Measurements from ENCODE around the gene METTL27.

Gene METTL27

DNA sequence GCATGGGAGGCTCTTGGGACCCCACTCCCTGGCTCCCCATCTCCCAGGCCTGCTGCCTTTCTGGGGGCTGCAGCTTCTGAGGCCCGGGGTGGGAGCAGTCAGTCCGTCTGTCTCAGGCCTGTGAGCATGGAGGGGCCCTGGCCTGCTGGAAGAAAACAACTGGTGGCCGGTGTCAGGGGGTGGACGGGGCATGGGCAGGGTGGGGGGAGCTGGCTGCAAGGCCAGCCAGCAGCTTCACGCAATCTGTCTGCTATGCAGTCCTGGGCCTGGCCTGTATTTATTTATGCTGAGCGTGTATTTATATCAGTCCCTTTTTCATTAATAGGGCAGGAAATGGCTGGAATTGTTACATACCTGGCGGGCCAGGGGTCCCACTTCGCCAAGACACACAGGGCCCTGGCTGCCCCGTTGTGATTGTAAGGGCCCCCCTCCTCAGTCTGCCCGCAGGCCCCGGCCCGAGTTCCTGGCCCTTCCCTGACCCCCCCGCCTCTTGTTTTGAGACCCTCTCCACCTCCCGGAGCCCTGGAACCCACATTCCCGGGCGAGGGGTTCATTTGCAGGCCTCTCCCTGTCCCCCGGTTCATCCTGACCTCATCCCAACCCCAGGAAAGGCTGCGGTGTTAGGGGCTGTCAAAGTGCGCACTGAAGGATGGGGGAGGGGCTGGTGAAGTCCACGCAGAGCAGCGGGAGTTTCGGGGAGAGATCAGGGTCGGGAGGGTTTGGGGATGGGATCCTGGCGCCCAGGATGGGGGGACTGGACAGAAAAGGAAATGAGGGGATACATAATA is 26.9 kb upstream of the METTL27 start:
- no peak for DNase-seq

DNA sequence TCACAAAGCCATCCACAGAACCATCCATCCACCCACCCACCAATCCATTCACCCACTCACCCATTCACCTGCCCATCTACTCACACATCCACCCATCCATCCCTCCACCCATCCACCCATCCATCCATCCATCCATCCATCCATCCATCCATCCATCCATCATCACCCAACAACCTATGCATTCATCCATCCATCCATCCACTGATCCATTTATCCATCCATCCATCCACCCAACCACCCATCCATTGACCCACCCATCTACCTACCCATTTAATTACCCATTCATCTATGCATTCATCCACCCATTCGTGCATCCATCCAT is 24.1 kb upstream of the METTL27 start:
- DNase-seq, result no peak

- no peak for DNase-seq
These were observed 23.6 kb upstream of the METTL27 start for GRCh38 chr7:73865738-73866445.

DNA sequence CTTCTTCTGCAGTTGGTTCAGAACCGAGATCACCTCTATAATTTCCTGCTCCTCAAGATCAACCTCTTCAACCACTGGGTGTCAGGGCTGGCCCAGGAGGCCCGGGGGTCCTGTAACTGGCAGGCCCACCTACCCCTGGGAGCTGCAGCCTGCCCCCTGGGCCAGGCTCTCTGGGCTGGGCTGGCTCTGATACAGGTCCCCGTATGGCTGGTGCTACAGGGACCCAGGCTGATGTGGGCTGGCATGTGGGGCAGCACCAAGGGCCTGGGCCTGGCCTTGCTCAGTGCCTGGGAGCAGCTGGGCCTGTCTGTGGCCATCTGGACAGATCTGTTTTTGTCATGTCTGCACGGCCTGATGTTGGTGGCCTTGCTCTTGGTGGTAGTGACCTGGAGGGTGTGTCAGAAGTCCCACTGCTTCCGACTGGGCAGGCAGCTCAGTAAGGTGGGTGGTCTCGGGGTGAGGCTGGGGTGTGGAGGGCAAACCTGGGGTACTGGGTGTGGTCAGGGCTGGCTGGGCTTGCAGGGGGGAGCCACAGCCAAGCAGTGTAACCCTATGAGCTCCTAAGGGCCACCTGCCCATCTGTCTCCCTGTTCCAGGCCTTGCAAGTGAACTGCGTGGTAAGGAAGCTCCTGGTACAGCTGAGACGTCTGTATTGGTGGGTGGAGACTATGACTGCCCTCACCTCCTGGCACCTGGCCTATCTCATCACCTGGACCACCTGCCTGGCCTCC is 22.8 kb upstream of the METTL27 start:
- no peak for DNase-seq

DNA sequence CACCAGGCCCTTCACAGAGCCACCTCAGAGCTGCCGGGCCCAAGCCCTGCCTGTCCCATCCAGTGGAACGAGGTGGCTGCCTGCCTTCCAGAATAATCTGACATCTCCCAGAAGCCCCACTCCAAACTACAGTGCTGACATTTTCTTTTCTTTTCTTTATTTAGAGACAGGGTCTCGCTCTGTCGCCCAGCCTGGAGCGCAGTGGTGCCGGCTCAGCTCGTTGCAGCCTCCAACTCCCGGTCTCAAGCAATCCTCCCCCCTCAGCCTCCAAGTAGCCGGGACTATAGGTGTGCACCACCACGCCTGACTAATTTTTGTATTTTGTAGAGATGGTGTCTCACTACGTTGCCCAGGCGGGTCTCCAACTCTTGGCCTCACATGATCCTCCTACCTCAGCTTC is 19.0 kb upstream of the METTL27 start:
- DNase-seq, result no peak

GRCh38 chr7:73860859-73861258 is 18.5 kb upstream of the METTL27 start, which contains the start of gene TMEM270:
TSS of gene TMEM270 (plus strand) at chr7:73861159. CDS start at chr7:73861195, 36 bp downstream.
- DNase-seq, result no peak

DNA sequence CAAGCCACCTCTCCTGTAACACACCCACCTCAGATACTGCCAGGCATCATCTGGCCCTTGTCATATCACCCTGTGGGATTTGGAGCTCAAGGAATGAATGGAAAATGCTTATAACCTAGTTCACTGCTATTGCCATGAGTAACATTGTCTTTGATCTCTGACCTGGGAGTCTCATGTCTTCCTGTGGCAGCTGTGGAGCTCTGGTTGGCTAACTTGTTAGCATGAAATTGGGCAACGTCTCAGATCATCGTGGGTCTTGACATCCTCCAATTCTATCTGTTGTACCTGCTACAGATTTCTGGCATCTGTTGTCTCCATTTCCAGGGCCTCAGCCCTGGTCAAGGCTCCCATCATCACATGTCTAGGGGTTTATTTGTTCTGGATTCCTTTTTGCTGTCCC is 16.5 kb upstream of the METTL27 start:
- DNase-seq, result no peak

GRCh38 chr7:73856941-73857340 is 14.6 kb upstream of the METTL27 start:
- DNase-seq, result no peak

- DNase-seq, result no peak
These were observed 10.2 kb upstream of the METTL27 start for GRCh38 chr7:73852500-73852899.

GRCh38 chr7:73851410-73852338 is 9.4 kb upstream of the METTL27 start:
- no peak for DNase-seq

DNA sequence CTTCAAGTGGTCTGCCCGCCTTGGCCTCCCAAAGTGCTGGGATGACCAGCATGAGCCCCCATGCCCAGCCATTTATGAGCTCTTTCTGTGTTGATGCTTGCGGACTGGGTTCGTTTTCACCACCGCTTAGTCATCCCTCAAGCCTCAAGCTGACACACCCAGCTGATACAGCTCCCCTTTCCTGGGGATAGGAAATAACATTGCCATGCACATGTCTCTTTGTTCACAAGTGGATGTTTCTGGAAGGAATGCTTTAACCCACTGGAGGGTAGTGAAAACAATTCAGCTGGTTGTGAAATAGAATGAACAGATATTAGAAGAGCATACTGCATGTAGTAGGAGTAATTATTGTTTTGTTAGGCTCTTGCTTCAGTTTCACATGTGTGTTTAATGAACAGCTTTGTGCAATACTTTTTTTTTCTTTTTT is 8.5 kb upstream of the METTL27 start:
- peak; percentile 27 for DNase-seq

DNA sequence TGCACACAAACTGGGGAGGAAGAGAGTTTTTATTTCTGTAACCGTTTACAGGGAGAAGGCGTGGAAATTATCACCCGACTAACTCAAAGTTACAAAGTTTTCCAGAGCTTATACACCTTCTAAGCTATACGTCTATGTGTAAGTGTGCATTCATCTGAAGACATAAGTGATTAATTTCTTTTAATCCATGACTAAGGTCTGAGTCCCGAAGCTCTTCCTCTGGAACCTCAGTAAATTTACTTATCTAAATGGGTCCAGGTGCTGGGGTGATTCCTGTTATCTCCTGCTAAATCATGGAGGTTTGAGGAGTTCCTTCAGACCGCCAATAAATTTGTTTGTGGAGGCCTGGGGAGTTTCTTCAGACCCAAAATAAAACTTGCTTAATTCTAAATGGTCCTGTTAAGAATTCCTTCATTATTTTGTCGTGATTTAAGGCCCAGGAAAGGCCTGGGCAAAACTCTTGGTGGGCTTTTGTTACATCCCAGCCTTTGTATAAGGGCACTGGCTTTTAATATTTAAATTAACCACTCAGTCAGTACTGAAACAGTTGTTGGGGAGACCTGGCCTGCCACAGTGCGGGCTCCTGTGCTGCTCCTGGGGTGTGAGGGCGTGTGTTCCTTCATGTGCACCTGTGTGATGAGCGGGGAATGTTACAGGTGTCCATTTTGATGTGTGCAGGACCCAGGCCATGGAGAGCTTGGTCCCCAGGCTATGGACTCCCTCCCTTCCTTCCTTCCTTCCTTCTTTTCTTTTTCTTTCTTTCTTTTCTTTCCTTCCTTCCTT is 5.8 kb upstream of the METTL27 start:
- no peak for DNase-seq

GRCh38 chr7:73845701-73846195 is 3.4 kb upstream of the METTL27 start:
- peak; percentile 29 for DNase-seq

- no peak for DNase-seq
These were observed 2.6 kb upstream of the METTL27 start for GRCh38 chr7:73844848-73845460.

GRCh38 chr7:73844131-73844547 is 1.8 kb upstream of the METTL27 start:
- DNase-seq, result no peak

DNA sequence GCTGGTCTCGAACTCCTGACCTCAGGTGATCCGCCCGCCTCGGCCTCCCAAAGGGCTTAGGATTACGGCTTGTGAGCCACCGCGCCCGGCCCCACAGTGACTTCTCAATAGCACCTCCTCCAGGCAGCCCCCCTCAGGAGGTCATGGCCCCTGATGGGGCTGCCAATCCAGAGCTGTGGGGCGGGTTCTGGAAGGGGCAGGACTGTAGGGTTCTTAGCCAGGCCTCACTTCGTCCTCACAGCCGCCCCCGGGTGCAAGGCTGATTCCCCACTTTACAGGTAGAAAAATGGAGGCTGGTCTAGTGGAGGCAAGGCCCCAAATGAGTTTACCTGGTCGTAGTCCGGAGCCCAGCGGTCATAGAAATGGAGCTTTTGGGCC is 638 bp downstream of the METTL27 start:
- DNase-seq, result no peak

GRCh38 chr7:73840715-73841379 is 1.5 kb downstream of the METTL27 start:
- DNase-seq, result no peak

- DNase-seq, result no peak
These were observed 2.3 kb downstream of the METTL27 start for GRCh38 chr7:73839743-73840714.

- no peak for DNase-seq
These were observed 3.0 kb downstream of the METTL27 start for GRCh38 chr7:73839290-73839689.

Measured in CD4-positive, alpha-beta T cell treated with Interleukin-15 for 1 hour (primary cell).